ENCODE measurements around the gene RNF168.
A peak's percentile ranks its signal among the peaks of the same experiment; 100 is the strongest.

RNF168 gene

DNA sequence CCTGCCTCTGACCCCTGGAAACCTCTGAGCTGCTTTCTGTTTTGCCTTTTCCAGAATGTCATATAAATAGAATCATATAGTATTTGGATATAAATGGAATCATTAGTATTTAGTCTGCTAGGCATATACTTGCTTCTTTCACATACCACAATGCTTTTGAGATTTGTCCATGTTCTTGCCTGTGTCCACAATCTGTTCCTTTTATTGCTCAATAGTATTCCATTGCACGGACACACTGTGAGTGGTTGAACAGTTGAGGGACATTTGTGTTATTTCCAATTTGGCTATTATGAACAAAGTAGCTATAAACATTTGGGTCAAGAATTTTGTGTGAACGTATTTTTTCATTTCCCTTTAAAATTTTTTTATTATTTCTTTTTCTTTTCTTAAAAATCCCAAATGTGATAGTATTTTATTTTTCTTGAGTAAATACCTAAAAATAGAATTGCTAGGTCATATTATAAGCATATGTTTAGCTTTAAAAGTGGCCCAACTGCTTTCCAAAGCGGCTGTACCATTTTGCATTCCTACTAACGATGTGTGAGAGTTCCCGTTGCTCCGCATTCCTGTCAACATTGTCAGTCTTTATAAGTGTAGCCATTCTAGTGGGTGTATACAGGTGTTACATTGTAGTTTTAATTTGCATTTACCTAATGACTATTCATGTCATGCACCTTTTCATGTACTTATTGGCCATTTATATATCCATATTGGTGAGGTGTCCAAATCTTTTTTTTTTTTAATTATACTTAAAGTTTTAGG, 38.3 kb upstream of the RNF168 start:
- no peak for DNase-seq (ENCODE audit: low read depth)
- no peak overlapping the region for H3K4me3 ChIP-seq (replicated peaks; ENCODE audit: low read depth, low read length)
- TF ChIP-seq, protein P1, sequence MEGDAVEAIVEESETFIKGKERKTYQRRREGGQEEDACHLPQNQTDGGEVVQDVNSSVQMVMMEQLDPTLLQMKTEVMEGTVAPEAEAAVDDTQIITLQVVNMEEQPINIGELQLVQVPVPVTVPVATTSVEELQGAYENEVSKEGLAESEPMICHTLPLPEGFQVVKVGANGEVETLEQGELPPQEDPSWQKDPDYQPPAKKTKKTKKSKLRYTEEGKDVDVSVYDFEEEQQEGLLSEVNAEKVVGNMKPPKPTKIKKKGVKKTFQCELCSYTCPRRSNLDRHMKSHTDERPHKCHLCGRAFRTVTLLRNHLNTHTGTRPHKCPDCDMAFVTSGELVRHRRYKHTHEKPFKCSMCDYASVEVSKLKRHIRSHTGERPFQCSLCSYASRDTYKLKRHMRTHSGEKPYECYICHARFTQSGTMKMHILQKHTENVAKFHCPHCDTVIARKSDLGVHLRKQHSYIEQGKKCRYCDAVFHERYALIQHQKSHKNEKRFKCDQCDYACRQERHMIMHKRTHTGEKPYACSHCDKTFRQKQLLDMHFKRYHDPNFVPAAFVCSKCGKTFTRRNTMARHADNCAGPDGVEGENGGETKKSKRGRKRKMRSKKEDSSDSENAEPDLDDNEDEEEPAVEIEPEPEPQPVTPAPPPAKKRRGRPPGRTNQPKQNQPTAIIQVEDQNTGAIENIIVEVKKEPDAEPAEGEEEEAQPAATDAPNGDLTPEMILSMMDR (IDR thresholded peaks at IDR 0.05; ENCODE audit: low read length, missing control alignments): no peak

DNA sequence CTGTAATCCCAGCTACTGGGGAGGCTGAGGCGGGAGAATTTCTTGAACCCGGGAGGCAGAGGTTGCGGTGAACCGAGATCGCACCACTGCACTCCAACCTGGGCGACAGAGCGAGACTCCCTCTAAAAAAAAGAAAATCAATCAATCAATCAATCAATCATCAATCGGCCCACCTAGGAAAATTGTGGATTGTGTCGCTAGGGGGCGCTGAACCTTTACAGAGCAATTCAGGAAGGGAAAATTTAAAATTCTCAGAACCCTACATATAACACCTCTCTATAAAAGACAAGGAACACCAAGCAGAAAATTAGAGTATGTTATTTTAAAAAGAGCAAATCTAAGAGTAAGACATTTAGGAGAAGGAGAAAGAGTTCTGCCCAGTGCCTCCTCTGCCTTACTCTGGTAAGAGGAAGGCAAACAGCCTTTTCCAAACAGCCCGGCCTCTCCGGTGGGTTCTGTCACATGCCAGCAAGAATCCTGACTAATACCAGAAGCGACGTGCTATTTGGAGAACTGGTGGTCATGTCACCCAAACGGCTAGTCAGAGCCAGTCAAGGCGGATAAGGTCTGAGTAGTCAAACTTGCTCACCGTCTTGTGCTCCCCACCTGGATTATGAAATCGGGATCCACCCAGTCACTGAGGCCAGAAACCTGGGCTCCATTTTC, 33.9 kb upstream of the RNF168 start:
- TF ChIP-seq, protein P1 (IDR thresholded peaks at IDR 0.05; ENCODE audit: low read length, missing control alignments): peak; percentile 58
- H3K4me3 ChIP-seq (replicated peaks; ENCODE audit: low read depth, low read length): no peak overlapping the region
- no peak for DNase-seq (ENCODE audit: low read depth)

DNA sequence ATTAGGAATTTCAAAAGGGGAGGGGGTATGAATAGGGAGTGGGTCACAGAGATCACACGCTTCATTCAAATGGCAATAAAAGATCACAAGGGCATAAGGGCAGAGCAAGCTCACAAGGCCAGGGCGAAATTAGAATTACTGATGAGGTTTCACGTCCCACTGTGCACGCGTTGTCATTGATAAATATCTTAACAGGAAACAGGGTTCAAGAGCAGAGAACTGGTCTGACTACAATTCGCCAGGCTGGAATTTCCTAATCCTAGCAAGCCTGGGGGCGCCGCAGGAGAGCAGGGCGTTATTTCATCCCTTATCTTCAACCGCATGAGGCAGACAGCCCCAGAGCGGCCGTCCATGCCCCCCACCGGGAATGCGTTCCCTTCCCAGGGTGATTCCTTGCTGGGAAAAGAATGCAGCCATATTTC, 29.7 kb upstream of the RNF168 start:
- TF ChIP-seq, protein P1 (IDR thresholded peaks at IDR 0.05; ENCODE audit: low read length, missing control alignments): no peak
- DNase-seq (ENCODE audit: low read depth): peak; percentile 42
- no peak overlapping the region for H3K4me3 ChIP-seq (replicated peaks; ENCODE audit: low read depth, low read length)

DNA sequence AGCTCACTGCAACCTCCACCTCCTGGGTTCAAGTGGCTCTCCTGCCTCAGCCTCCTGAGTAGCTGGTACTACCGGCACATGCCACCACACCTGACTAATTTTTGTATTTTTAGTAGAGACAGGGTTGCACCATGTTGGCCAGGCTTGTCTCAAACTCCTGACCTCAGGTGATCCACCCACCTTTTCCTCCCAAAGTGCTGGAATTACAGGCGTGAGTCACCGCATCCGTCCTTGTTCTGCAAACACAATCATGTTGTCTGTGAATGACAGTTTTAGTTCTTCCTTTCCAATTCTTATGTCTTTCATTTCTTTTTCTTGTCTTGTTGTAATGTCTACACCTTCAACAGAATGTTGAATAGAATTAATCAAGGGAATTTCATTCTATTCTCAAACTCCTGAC, 27.9 kb upstream of the RNF168 start:
- TF ChIP-seq, protein P1 (IDR thresholded peaks at IDR 0.05; ENCODE audit: low read length, missing control alignments): no peak
- DNase-seq (ENCODE audit: low read depth): no peak
- no peak overlapping the region for H3K4me3 ChIP-seq (replicated peaks; ENCODE audit: low read depth, low read length)

DNA sequence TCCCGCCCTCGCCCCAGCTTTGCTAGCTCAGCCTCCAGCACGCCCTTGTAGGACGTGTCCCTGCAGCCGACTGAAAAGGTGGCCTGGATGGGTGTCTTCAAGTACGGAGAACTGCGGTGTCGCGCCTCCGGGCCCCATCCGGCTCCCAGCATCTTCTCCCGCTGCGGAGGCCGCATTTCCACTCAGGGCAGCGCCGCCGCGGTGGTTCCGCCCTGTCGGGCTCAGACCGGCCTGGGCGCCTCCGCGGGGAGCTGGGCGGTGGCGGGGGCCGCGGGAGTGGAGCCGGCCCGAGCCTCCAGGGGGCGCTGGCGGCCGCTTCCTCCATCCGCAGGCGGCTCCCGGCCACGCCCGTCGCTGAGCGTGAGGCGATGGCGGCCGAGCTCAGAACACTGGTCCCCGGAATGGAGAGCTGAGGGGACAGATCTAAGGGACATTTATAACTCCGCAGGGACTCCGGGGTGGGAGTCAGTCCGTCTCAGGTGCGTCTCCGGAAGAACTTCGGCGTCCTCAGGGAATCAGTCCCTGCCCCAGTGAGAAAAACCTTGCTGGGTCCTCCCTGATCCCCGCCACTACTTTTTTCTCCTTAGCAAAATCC, 25.2 kb upstream of the RNF168 start:
- peak; percentile 64 for DNase-seq (ENCODE audit: low read depth)
- TF ChIP-seq, protein P1 (IDR thresholded peaks at IDR 0.05; ENCODE audit: low read length, missing control alignments): peak; percentile 29
- H3K4me3 ChIP-seq (replicated peaks; ENCODE audit: low read depth, low read length): peak overlapping the region; percentile 51

DNA sequence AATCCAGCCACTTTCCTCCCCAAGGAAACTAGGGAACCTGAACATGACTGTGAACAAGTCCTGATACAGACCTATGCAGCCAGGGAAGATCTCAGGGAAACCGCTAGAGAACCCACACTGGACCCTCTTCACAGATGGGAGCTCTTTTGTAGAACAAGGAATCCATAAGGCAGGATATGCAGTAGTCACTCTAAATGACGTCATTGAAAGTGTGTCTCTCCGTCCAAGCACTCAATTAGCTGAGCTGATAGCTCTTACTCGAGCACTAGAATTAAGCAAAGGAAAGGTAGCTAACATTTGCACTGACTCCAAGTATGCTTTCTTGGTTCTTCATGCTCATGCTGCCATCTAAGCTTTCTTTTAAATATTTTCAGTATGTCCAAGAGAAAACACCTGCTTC, 21.6 kb upstream of the RNF168 start:
- no peak for DNase-seq (ENCODE audit: low read depth)
- TF ChIP-seq, protein P1 (IDR thresholded peaks at IDR 0.05; ENCODE audit: low read length, missing control alignments): no peak
- H3K4me3 ChIP-seq (replicated peaks; ENCODE audit: low read depth, low read length): no peak overlapping the region

All from fibroblast of pulmonary artery (primary cell).